HT-29 (cell line): ENCODE measurements around the gene CAPNS1. TPM values are rescaled to one million over a fixed set of nuclear protein-coding genes. Genes with fewer than 3 reads are reported as not detected.
A peak's percentile ranks its signal among the peaks of the same experiment; 100 is the strongest.
"Not testable (repeated sequence)": the region's sequence is repeated elsewhere in the genome, so short reads cannot be mapped to it uniquely, and the experiment has no call there.

ENCODE experiments used
- DNase-seq: peaks from one replicate; pipeline ENCODE4 v3.0.0-alpha.2; 2015; ENCODE audit warnings: low spot score
- total RNA-seq: library from RNA; depleted of rRNA; stranded (reverse); fragments of >200 nt; shearing (Covaris generic); gene quantifications from 2 replicates; pipeline ENCODE4 v1.2.3, GENCODE V29; 2014

Gene CAPNS1
- total RNA-seq, 1 experiment from 2014 or later: 661 TPM

DNA sequence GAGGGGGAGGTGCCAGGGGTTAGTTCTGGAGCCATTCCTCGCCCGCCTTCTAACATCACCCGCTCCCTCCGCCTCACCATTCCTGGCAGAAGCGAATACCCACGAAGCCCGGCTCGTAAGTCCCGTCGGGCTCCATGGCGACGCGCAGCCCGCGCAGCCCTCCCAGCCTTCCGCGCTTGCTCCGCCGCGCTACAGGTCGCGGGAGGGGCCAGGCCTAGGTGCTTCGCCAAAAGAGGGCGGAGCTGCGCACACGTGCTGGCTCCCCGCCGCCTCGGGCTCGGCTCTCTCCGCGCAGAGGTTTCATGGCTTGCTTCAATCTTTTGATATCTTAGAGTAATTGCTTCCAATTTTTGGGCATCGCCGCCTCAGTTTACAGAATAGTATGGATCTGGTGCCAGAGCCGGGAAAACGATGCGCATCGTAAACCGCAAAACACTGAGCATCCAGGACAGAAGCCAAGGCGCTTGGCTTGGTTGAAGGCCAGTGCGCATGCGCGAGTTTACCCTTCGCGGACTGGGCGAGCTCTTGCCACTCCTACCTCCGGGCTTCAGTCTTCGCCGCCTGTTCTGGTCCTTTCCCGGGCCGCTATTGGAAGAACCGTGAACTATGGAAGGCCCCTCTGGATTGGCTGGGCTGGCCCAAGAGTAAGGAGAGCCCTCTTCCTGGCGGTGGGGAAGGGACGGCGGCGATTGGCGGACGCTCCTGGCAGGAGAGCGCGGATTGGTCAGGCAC, 25.0 kb upstream of the CAPNS1 start, which contains the start of gene POLR2I:
TSS of gene POLR2I (minus strand) at position 155 of the 732 bp plus-strand sequence. CDS start at position 136, 19 bp downstream.
- DNase-seq: peak; percentile 100

DNA sequence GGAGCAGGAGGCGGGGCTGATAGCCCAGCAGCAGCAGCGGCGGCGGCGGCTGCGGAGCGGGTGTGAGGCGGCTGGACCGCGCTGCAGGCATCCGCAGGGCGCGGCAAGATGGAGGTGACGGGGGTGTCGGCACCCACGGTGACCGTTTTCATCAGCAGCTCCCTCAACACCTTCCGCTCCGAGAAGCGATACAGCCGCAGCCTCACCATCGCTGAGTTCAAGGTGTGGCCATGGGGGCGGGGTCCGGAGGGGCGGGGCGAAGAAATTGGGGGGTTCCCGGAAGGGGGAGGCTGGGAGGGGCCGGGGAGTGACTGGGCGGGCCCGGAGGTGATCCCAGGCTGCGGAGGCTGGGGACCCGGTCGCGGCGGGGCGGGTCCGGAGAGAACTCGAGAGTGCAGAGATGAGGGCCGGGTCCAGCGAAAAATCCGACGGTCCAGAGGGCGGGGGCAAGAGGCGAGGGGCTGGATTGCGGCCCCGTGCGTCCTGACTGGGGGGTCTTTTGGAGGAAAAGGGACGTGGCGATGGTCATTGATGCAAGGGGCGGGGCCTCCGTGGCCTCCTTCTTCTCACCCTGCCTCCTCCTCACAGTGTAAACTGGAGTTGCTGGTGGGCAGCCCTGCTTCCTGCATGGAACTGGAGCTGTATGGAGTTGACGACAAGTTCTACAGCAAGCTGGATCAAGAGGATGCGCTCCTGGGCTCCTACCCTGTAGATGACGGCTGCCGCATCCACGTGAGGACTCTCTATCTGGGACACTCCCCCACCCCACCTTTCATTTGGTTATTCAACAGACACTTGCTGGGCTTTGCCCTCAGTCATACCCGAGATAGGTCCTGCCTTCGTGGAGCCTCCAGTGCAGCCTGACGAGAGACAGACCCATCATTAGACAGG, 24.2 kb upstream of the CAPNS1 start, which contains the start of gene TBCB:
TSS of gene TBCB (plus strand) at position 16 of the 891 bp plus-strand sequence. CDS start at position 109, 93 bp downstream.
- DNase-seq: peak; percentile 42

- DNase-seq: no peak
These were observed 23.6 kb upstream of the CAPNS1 start for GRCh38 chr19:36116344-36116637.

DNA sequence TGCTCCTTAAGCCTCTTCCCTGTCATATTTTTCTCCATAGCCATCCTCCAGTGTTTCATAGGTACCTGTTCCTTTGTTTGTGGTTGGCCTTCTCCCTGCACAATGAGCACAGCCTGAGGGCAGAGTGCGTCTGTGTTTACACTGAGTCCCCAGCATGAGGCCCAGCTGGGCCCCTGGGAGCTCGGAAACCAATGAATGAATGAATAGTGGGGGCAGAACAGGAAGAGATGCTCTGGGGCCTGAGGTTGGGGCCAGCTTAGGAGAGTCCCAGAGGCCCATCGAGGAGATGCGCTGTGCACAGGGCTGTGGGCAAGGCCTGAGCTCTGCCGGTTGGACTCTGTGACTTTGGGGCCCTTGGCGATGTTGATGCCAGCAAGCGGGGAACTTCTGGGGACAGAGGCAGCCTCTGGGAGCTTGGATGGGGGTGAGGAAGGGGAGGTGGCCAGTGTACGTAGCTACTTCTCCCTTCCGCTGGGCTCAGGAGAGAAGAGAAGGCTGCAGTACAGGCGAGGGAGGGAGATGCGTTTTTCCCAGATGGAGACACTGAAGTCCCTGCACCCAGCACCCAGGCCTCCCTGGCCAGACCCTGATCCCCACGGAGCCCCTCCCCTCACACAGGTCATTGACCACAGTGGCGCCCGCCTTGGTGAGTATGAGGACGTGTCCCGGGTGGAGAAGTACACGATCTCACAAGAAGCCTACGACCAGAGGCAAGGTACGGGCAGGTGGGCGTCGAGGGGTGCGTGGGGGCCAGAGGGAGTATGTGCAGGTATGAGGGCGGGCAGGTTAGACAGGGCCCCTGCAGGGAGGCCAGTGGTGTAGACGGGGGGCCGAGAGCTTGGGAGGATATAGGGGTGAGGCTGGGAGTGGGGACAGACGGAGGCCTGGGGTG, 19.5 kb upstream of the CAPNS1 start:
- DNase-seq: no peak

DNA sequence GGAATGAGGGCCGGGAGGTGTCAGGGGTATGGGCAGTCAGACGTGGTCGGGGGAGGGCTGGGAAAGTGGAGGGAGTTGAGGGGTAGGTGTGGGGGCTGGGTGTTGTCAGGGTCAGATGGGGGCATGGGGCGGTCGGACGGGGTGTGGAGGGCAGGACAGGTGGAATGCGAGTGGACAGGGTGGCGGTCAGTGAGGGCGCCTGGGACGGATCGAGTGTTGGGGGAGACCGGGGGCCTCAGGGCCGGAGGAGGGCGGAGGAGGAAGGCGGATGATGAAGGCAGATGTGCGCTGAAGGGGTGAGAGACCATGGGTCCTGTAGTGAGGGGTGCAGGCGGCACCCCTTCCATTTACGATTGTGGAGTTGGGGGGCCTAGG, 18.9 kb upstream of the CAPNS1 start:
- DNase-seq: no peak

DNA sequence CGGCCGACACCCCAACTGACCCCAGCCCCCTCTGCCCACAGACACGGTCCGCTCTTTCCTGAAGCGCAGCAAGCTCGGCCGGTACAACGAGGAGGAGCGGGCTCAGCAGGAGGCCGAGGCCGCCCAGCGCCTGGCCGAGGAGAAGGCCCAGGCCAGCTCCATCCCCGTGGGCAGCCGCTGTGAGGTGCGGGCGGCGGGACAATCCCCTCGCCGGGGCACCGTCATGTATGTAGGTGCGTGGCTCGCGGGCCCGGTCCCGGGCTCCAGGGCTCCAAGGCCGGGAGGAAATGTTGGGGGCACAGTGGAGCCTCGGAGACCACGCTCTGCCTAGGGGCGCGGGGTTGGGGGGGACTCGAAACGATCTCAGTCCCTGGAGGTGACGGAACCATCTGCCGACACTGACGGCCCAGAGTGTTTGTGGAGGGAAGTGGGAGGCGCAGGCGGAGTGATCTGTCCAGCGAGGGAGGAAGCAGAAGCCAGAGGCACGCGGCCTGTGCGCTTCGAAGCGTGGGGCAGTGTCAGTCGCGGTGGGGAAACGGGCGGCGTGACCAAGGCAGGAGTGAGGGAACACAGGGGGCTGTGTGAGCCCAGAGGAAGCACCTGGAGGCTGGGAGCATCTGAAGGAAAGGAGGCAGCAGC, 18.3 kb upstream of the CAPNS1 start:
- DNase-seq: no peak

GRCh38 chr19:36125557-36125956, 14.3 kb upstream of the CAPNS1 start:
- no peak for DNase-seq

DNA sequence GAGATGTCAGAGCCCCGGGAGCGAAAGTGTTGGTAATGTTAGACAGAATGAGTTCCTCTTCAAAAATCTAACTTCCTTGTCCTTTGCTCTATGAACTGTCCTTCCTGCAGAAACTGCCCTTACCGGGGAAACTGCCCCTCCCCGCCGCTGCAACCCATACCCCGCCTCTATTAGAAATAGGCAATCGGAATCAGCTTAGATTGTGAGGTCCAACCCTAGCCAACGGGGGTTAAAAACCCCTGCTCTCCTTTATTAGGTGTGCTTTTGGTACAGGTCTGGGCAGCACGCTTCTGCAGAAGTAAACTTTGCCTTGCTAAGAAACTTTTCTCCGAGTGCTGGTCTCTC, 11.5 kb upstream of the CAPNS1 start:
- no peak for DNase-seq

DNA sequence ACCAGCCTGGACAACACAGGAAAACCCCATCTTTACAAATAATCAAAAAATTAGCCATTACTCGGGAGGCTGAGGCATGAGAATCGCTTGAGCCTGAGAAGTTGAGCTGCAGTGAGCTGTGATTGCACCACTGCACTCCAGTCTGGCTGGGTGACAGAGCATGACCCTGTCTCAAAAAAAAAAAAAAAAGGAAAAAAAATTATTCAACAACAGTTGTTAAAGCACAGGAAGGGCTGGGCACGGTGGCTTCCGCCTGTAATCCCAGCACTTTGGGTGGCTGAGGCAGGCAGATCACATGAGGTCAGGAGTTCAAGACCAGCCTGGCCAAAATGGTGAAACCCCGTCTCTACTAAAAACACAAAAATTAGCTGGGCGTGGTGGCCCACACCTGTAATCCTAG, 8.6 kb upstream of the CAPNS1 start:
- DNase-seq: not testable (repeated sequence)

- not testable (repeated sequence) for DNase-seq
These were observed 5.0 kb upstream of the CAPNS1 start for GRCh38 chr19:36134867-36135266.

- peak; percentile 95 for DNase-seq
These were observed 2.7 kb upstream of the CAPNS1 start for GRCh38 chr19:36136964-36137686.

DNA sequence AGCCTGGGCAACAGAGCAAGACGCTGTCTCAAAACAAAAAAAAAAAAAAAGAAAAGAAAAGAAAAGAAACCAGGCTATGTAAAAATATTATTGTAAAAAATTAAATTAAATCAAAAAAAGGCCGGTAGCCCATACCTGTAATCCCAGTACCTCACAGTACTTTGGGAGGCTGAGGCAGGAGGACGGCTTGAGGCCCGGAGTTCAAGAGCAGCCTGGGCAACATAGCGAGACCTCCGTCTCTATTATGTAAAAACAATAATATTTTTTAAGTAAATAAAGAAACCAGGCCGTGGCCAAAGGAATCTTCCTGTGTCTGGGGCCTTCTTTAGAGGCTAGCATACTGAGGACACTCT, 770 bp upstream of the CAPNS1 start:
- DNase-seq: no peak

DNA sequence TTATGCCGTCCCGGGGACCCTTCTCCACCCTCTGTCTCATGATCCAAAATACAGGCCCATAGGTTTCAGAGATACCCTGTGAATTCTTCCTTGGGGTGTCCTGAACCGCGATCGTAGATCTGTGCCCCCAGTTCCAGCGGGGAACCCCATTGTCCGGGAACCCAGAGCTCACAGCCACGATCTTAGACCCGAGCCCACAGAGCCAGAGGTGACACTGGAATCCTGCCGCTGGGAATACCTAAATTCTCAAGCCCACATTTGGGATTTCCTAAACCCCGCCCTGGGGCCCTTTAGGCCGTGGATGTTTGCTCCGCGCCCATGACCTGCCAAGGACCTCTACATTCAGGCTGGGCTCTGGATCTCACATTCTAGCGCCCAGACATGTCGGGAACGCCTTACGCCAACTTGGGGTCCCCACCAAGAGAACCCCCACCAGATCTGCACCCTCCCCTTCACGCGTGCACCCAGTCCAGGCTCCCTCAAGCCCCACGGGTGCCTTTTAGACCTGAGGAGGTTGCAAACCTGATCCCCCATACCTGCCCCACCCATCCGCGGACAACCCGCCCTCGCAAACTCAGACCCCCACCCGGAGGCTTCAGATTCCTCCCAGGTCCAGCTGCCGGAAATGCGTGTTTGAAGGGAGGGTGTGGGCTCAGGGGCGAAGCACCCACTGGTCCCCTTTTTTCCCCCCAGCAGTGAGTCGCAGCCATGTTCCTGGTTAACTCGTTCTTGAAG, 605 bp downstream of the CAPNS1 start:
- DNase-seq: peak; percentile 65

DNA sequence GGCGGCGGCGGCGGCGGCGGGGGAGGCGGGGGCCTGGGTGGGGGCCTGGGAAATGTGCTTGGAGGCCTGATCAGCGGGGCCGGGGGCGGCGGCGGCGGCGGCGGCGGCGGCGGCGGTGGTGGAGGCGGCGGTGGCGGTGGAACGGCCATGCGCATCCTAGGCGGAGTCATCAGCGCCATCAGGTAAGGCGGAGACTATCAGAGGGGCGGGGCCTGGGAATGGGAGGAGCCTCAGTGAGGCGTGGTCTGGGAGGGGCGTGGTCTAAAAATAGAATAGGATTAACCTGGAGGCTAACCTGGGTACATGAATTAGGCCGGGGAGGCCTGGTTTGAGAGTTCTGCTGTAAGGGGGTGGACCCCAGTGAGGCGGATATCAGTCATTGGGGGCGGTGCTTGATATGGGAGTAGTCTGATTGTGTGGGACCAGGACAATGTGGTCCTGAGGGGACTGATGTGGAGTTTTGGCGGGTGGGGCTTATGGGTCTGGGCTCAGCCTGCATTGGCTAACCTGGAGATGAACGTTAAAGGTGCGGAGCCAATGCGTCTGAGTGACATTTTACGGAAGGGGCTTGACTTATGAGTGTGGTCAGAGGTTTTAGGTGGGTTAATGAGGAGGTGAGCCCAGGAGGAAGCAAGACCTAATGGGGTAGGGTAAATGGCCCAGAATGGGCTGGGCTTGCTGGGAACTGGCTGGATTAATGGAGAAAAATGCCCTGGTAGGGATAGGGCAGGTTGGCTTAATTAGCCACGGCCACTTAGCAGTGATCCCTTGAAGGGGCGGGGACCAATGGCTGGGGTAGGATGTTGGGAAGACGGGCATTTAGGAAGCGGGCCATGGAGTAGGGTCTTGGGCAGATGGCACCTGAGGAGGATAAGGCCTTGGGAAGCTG, 1.4 kb downstream of the CAPNS1 start:
- peak; percentile 99 for DNase-seq

DNA sequence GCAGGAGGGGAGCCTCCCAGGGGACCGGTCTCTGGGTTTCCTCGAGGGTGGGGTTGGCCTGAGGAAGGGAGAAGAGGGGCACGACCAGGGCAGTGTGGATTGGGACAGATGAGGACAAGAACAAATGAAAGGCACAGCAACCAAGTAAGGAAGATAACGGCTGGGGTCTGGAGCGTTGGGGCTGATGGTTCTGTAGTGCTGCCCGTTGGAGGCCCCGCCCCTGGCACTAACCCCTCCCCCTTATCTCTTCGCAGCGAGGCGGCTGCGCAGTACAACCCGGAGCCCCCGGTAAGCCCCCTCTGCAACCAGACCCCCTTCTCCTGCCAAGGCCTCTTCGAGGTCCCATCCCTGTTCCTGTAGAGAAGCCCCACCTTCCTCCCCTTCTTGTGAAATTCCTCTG, 2.2 kb downstream of the CAPNS1 start:
- no peak for DNase-seq

- DNase-seq: no peak
These were observed 2.6 kb downstream of the CAPNS1 start for GRCh38 chr19:36142496-36142895.

DNA sequence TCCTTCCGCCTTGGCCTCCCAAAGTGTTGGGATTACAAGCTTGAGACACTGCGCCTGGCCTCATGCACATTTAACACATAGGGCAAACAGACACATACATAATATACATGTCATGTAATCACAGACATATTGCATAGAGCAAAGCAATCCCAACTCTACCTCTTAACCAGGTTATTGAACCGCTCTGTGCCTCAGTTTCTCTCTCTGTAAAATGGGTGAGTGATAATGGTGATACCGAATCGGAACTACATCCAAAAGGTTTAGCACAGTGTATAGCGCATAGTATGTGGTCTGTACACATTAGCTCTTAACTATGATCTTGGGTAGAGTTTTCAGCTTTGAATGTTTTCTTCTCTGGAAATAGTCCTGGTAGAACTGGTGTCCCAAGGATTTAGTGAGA, 4.8 kb downstream of the CAPNS1 start:
- no peak for DNase-seq

DNA sequence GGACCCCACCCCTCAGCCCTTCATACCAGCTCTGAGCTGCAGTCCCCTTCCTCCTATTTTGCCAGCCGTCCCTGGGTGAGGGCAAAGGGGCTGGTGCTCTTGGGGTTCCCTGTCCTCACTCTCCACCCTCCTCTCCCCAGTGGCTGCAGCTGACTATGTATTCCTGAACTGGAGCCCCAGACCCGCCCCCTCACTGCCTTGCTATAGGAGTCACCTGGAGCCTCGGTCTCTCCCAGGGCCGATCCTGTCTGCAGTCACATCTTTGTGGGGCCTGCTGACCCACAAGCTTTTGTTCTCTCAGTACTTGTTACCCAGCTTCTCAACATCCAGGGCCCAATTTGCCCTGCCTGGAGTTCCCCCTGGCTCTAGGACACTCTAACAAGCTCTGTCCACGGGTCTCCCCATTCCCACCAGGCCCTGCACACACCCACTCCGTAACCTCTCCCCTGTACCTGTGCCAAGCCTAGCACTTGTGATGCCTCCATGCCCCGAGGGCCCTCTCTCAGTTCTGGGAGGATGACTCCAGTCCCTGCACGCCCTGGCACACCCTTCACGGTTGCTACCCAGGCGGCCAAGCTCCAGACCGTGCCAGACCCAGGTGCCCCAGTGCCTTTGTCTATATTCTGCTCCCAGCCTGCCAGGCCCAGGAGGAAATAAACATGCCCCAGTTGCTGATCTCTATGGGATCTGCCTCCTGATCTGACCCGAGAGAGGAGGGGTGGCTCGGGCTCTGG, 10.0 kb downstream of the CAPNS1 start:
- DNase-seq: no peak
